GM18870 (cell line): ENCODE measurements around the gene SLC6A6.

Experiments
- ATAC-seq: cut with Tn5 transposase; IDR thresholded peaks from one replicate; pipeline ENCODE4 v1.9.1; 2021; ENCODE audit warnings: moderate library complexity; ENCODE audit not compliant: unreplicated experiment

SLC6A6 gene

GRCh38 chr3:14371573-14372474 lies 30.6 kb upstream of the SLC6A6 start:
- no peak for ATAC-seq

- no peak for ATAC-seq
Measured at GRCh38 chr3:14372587-14372986, 29.8 kb upstream of the SLC6A6 start.

- no peak for ATAC-seq
Measured at GRCh38 chr3:14373753-14374376, 28.5 kb upstream of the SLC6A6 start.

- ATAC-seq = no peak
Measured at GRCh38 chr3:14374444-14374883, 27.9 kb upstream of the SLC6A6 start.

GRCh38 chr3:14375192-14375591 lies 27.2 kb upstream of the SLC6A6 start:
- no peak for ATAC-seq

- ATAC-seq = no peak
Measured at GRCh38 chr3:14376348-14377043, 25.9 kb upstream of the SLC6A6 start.

- no peak for ATAC-seq
Measured at GRCh38 chr3:14377044-14377837, 25.2 kb upstream of the SLC6A6 start.

GRCh38 chr3:14377838-14378169 lies 24.6 kb upstream of the SLC6A6 start:
- ATAC-seq = peak; percentile 57

- no peak for ATAC-seq
Measured at GRCh38 chr3:14378415-14378814, 24.0 kb upstream of the SLC6A6 start.

GRCh38 chr3:14379843-14380242 lies 22.6 kb upstream of the SLC6A6 start:
- no peak for ATAC-seq

GRCh38 chr3:14386254-14386653 lies 16.2 kb upstream of the SLC6A6 start:
- ATAC-seq = no peak

- no peak for ATAC-seq
Measured at GRCh38 chr3:14388201-14388600, 14.2 kb upstream of the SLC6A6 start.

- ATAC-seq = no peak
Measured at GRCh38 chr3:14389166-14389606, 13.2 kb upstream of the SLC6A6 start.

- ATAC-seq = no peak
Measured at GRCh38 chr3:14389716-14390115, 12.7 kb upstream of the SLC6A6 start.

- no peak for ATAC-seq
Measured at GRCh38 chr3:14391033-14391432, 11.4 kb upstream of the SLC6A6 start.

- no peak for ATAC-seq
Measured at GRCh38 chr3:14392231-14392630, 10.2 kb upstream of the SLC6A6 start.

GRCh38 chr3:14392803-14393319 lies 9.5 kb upstream of the SLC6A6 start:
- no peak for ATAC-seq

GRCh38 chr3:14393440-14394106 lies 8.8 kb upstream of the SLC6A6 start:
- no peak for ATAC-seq

- ATAC-seq = no peak
Measured at GRCh38 chr3:14396031-14396692, 6.2 kb upstream of the SLC6A6 start.

GRCh38 chr3:14397046-14397445 lies 5.4 kb upstream of the SLC6A6 start:
- no peak for ATAC-seq
